ENCODE measurements around the gene PPP6R2.

PPP6R2 gene

DNA sequence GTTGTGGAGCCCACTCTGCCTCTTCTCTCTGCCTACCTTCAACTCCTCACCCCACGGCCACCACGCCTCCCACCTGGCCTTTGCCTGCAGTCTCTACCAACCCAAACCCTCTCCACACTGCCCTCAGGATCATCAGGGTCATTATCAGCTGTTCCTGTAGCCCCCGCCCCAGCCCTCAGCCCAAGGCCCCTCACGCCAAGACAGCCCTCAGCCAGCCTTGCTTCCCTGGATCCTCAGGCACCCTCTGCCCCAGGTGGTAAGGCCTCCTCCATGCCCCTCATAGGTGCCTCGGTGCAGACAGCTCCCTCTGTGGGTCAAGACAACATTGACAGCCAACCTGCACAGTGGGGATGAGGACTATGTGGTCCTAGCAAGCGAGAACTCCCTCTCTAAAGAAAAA lies 130.0 kb downstream of the PPP6R2 start:
- H3K27ac ChIP-seq: no peak overlapping the region
- TF ChIP-seq, protein P1, sequence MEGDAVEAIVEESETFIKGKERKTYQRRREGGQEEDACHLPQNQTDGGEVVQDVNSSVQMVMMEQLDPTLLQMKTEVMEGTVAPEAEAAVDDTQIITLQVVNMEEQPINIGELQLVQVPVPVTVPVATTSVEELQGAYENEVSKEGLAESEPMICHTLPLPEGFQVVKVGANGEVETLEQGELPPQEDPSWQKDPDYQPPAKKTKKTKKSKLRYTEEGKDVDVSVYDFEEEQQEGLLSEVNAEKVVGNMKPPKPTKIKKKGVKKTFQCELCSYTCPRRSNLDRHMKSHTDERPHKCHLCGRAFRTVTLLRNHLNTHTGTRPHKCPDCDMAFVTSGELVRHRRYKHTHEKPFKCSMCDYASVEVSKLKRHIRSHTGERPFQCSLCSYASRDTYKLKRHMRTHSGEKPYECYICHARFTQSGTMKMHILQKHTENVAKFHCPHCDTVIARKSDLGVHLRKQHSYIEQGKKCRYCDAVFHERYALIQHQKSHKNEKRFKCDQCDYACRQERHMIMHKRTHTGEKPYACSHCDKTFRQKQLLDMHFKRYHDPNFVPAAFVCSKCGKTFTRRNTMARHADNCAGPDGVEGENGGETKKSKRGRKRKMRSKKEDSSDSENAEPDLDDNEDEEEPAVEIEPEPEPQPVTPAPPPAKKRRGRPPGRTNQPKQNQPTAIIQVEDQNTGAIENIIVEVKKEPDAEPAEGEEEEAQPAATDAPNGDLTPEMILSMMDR (conservative IDR thresholded peaks at IDR 0.05): no peak; the same call in 1 of the 2 replicates
- TF ChIP-seq ZFX (IDR thresholded peaks at IDR 0.05): no peak

DNA sequence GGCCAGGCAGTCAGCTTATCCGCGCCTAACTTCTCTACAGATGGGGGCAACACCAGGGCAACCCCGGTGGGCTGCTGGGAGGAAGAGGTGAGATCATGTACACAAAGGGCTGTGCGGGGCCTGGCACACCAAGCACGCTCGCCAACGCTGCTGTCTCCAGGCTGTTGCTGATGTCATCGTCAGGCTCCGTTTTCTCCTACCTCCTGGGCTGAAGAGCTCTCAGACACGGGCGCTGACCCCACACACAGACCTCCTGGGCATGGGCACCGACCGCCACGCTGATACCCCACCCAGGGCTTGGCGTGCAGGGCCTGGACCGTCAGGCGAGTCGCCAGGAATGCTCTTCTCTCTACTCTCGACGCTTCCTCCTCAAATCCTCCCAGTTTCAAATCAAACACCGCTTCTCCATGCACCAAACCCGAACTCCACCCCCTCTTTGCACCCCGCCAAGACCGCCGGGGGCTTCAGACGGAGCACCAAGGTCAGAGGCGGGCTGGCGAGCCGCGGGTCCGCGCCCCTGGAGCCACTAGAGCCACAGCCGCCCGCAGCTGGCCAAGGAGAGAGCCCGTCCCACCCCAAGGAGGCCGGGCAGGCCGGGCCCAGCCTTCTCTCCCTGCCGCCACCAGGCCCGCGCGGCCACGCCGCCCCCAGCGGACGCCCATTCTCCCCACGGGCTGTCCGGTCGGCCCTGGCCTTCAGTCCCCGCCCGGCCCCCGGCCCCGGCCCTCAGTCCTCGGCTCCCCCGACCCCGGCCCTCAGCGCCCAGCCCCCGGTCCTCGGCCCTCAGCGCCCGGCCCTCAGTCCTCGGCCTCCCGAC lies 130.9 kb downstream of the PPP6R2 start:
- peak overlapping the region; percentile 73 for H3K27ac ChIP-seq
- TF ChIP-seq, protein P1 (conservative IDR thresholded peaks at IDR 0.05): no peak
- no peak for TF ChIP-seq ZFX (IDR thresholded peaks at IDR 0.05)

DNA sequence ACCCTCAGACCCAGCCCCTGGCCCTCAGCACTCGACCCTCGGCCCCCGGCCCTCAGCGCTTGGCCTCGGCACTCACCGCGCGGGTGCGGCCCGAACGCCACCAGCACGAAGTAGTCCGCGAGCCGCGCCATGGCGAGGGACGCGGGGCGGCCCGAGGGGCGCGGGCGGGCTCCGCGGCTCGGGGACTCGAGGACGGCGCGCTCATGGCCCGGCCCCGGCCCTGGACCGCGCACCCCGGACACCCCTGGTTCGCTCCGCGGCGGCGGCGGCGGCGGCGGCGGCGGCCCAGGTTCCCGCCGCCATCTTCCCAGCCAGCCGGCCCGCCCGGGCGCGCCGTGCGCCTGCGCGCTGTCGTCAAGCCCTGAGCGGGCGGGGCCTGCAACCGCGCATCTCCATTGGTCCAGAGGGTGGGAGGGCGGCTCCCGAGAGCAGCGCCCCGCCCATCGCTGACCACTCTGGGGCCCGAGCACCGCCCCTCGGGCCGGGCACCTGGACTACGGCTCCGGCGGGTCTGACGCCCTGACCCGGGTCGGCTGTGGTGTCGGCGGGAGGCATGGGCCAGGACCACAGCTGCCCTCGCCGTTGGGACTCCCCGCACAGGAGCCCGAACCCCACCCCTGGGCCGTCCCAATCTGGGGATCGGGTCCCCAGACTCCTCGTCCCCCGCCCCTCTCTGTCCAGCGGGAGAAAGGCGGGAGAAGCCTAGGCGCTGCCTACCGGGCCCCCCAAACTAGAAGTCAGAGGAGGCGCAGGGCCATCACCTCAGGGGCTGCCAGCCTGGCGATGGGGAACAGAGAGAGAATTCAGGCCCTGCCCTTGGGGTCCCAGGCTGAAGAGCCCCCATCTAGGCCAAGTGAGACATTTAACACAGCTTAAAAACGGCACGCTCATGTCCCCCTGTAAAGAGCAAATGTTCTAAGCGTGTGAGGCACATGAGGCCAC lies 131.9 kb downstream of the PPP6R2 start, which contains the start of gene SBF1:
SBF1 (minus strand) TSS at position 326 of the 942 bp plus-strand sequence; CDS start at position 131, 195 bp downstream.
- H3K27ac ChIP-seq: peak within 1 kb of the TSS; percentile 73
- TF ChIP-seq, protein P1 (conservative IDR thresholded peaks at IDR 0.05): no peak
- peak; percentile 80; the same call in 1 of the 2 replicates for TF ChIP-seq ZFX (IDR thresholded peaks at IDR 0.05)

DNA sequence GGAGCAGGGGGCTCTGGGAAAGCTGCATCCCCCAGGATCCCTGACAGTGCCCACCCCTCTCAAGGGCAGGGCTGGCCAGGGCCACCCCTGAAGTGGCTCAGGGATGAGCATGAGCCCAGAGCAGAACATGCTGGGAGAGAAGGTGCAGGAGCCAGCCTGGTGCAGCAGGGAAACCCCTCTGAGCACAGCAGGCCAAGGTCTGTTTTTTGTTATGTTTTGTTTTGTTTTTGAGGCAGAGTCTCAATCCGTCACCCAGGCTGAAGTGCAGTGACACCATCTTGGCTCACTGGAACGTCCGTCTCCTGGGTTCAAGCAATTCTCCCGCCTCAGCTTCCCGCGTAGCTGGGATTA lies 132.5 kb downstream of the PPP6R2 start:
- TF ChIP-seq, protein P1 (conservative IDR thresholded peaks at IDR 0.05): no peak
- no peak for TF ChIP-seq ZFX (IDR thresholded peaks at IDR 0.05)
- peak overlapping the region; percentile 73 for H3K27ac ChIP-seq

DNA sequence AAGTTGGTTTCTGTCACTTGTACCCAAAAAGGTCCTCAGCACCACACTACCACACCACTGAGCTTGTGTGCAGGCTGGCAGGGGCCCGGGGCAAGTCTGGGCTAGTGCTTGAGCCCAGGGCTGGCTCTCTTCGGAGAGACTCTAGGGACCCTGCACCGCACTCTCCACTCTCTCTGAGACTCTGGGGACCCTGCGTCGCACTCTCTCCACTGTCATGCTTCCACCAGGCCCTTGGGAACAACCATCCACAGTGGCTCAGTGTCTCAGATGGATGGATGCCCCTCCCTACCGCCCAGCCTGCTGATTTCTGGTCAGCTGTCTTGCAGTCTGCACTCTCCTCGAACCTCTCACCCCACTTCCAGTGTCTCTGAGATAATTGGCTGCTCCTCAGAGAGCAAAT lies 133.7 kb downstream of the PPP6R2 start:
- TF ChIP-seq ZFX (IDR thresholded peaks at IDR 0.05): no peak
- TF ChIP-seq, protein P1 (conservative IDR thresholded peaks at IDR 0.05): no peak
- H3K27ac ChIP-seq: no peak overlapping the region

DNA sequence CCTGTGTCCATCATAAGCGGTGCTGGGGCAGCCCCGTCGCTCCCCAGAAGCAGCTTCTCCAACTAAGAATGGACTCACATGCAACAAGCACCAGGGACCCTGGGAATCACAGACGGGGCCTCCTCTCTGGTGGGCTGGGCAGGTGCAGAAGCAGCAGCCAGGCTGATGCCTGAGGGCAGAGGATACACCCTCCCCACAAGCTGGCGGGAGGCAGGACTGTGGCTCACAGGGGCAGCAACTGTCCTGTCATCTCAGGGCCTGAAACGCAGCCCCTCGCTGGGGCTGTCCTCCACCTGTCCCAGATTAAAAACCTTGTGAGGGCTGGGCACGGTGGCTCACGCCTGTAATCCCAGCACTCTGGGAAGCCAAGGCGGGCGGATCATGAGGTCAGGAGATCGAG lies 134.8 kb downstream of the PPP6R2 start:
- TF ChIP-seq, protein P1 (conservative IDR thresholded peaks at IDR 0.05): no peak
- TF ChIP-seq ZFX (IDR thresholded peaks at IDR 0.05): no peak
- no peak overlapping the region for H3K27ac ChIP-seq

DNA sequence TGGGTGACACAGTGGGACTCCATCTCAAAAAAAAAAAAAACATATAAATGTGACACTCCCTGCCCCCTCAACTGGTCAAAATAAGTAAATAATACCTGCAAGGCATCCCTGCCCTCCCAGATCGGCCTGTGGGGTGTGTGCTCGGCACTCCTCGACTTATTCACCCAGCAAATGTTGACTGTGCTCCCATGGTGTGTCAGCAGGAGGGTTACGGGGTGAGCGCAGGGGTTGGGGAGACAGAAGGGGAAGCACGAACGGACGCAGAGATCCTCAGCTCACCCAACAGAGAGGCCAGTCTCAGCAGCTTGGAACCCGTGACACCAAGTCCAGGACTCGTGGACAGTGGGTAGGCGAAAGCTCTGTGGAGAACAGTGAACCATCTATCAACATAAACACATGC lies 136.6 kb downstream of the PPP6R2 start:
- no peak for TF ChIP-seq ZFX (IDR thresholded peaks at IDR 0.05)
- TF ChIP-seq, protein P1 (conservative IDR thresholded peaks at IDR 0.05): no peak

More for the DNA sequence above, 136.6 kb downstream of the PPP6R2 start:
- no peak overlapping the region for H3K27ac ChIP-seq

Data from C4-2B (cell line).